Progenitor cell of endocrine pancreas (in vitro differentiated cells): Measurements from ENCODE around the gene SRPRB. TPM values are rescaled to one million over a fixed set of nuclear protein-coding genes. Genes with fewer than 3 reads are reported as not detected.

Experiments
- DNase-seq: peaks from one replicate; pipeline ENCODE4 v3.0.0; 2021; ENCODE audit warnings: low spot score; ENCODE audit not compliant: unreplicated experiment
- H3K27ac Mint-ChIP-seq: 2 replicates; pipeline ENCODE4 v1.8.0; 2021; ENCODE audit warnings: mild to moderate bottlenecking, moderate library complexity, mixed read lengths
- H3K27me3 Mint-ChIP-seq: 2 replicates; pipeline ENCODE4 v1.8.0; 2021; ENCODE audit warnings: mixed read lengths
- H3K36me3 Mint-ChIP-seq: 2 replicates; pipeline ENCODE4 v1.8.0; 2022; ENCODE audit warnings: mixed read lengths; ENCODE audit not compliant: insufficient read depth
- H3K4me1 Mint-ChIP-seq: 2 replicates; pipeline ENCODE4 v1.8.0; 2021; ENCODE audit warnings: low read depth, mixed read lengths
- H3K4me3 Mint-ChIP-seq: 2 replicates; pipeline ENCODE4 v1.8.0; 2021; ENCODE audit warnings: low read depth, mild to moderate bottlenecking, moderate library complexity, mixed read lengths
- H3K9me3 Mint-ChIP-seq: 2 replicates; pipeline ENCODE4 v1.8.0; 2021; ENCODE audit warnings: low read depth, mixed read lengths
- CTCF ChIP-seq: fragments of 200-600 bp; sonication (generic); IDR thresholded peaks from one replicate; pipeline ENCODE4 v1.5.0; 2021; ENCODE audit warnings: antibody characterized with exemption, mild to moderate bottlenecking; ENCODE audit not compliant: unreplicated experiment
- total RNA-seq: library from RNA; stranded (reverse); gene quantifications from 2 replicates; pipeline ENCODE4 v1.2.1, GENCODE V29; 2021

The SRPRB gene
- total RNA-seq, 1 donor from 2014 or later, result 38.2 TPM

- H3K27me3 Mint-ChIP-seq, result peaks cover 29% of the 10 kb centered on the region
- no peak for TF ChIP-seq CTCF
- no peaks in the 10 kb centered on the region for H3K4me1 Mint-ChIP-seq
- H3K27ac Mint-ChIP-seq, result no peak overlapping the region
- H3K4me3 Mint-ChIP-seq, result no peak overlapping the region
- H3K36me3 Mint-ChIP-seq, result peaks cover 5% of the 10 kb centered on the region
- no peak for DNase-seq
- H3K9me3 Mint-ChIP-seq, result peaks cover 19% of the 10 kb centered on the region
Measured at GRCh38 chr3:133797396-133798105, 8.1 kb upstream of the SRPRB start.

GRCh38 chr3:133799794-133800585 lies 5.6 kb upstream of the SRPRB start:
- H3K36me3 Mint-ChIP-seq, result peaks cover 5% of the 10 kb centered on the region
- TF ChIP-seq CTCF, result no peak
- H3K27ac Mint-ChIP-seq, result no peak overlapping the region
- H3K27me3 Mint-ChIP-seq, result peaks cover 34% of the 10 kb centered on the region
- peaks cover 12% of the 10 kb centered on the region for H3K9me3 Mint-ChIP-seq
- no peak overlapping the region for H3K4me3 Mint-ChIP-seq
- no peaks in the 10 kb centered on the region for H3K4me1 Mint-ChIP-seq
- DNase-seq, result no peak

- DNase-seq, result no peak
- Mint-ChIP-seq H3K27ac (no peak overlapping the region), H3K27me3 (peaks cover 28% of the 10 kb centered on the region), H3K9me3 (no peaks in the 10 kb centered on the region), H3K36me3 (peaks cover 3% of the 10 kb centered on the region), H3K4me3 (no peak overlapping the region), H3K4me1 (peaks cover 17% of the 10 kb centered on the region)
- TF ChIP-seq CTCF, result no peak
Measured at GRCh38 chr3:133803469-133803868, 2.1 kb upstream of the SRPRB start.

- no peak for DNase-seq
- no peaks in the 10 kb centered on the region for H3K9me3 Mint-ChIP-seq
- H3K27ac Mint-ChIP-seq, result no peak overlapping the region
- peak overlapping the region; percentile 95 for H3K4me3 Mint-ChIP-seq
- H3K36me3 Mint-ChIP-seq, result peaks cover 3% of the 10 kb centered on the region
- peaks cover 17% of the 10 kb centered on the region for H3K4me1 Mint-ChIP-seq
- TF ChIP-seq CTCF, result no peak
- H3K27me3 Mint-ChIP-seq, result peaks cover 25% of the 10 kb centered on the region
Measured at GRCh38 chr3:133804896-133805295, 719 bp upstream of the SRPRB start.

GRCh38 chr3:133805384-133805701 lies 272 bp upstream of the SRPRB start:
- Mint-ChIP-seq H3K4me1 (peaks cover 17% of the 10 kb centered on the region), H3K36me3 (peaks cover 6% of the 10 kb centered on the region), H3K4me3 (peak overlapping the region; percentile 95), H3K9me3 (no peaks in the 10 kb centered on the region), H3K27ac (peak overlapping the region; percentile 88), H3K27me3 (peaks cover 20% of the 10 kb centered on the region)
- TF ChIP-seq CTCF, result no peak
- no peak for DNase-seq
